Body of pancreas (tissue), 4 donors: ENCODE results near the gene HECTD3.
"Not testable (repeated sequence)": the region's sequence is repeated elsewhere in the genome, so short reads cannot be mapped to it uniquely, and the experiment has no call there.

ENCODE experiments used
- POLR2A ChIP-seq, 3 donors: fragments of 450-650 bp; IDR thresholded peaks; one replicate each; pipeline ENCODE4 v1.6.1; 2016; ENCODE audit warnings: antibody characterized with exemption in 3 of 3, mild to moderate bottlenecking in 2 of 3
- TF ChIP-seq, protein P1 (sequence below), 7 experiments: fragments of 450-650 bp in 4 of 7; fragments of 200-600 bp in 3 of 7; sonication (generic) in 3 of 7; IDR thresholded peaks; one replicate each; pipeline ENCODE4 v1.5.1; 2016 to 2019; ENCODE audit warnings: antibody characterized with exemption in 7 of 7

DNA sequence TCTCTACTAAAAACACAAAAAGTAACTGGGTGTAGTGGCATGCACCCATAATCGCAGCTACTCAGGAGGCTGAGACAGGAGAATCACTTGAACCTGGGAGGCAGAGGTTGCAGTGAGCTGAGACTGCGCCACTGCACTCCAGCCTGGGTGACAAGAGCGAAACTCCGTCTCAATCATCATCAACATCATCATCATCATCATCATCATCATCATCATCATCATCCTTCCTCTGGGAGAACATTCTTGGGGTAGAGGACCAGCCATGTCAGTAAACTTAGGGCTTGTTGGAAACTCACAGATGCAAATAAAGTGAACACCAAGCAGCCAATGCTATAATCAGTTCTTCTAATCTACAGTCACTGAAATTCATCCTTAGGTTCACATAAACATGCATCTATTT lies 49.1 kb downstream of the HECTD3 start:
- not testable (repeated sequence) for TF ChIP-seq POLR2A (IDR thresholded peaks at IDR 0.05)
- TF ChIP-seq, protein P1, sequence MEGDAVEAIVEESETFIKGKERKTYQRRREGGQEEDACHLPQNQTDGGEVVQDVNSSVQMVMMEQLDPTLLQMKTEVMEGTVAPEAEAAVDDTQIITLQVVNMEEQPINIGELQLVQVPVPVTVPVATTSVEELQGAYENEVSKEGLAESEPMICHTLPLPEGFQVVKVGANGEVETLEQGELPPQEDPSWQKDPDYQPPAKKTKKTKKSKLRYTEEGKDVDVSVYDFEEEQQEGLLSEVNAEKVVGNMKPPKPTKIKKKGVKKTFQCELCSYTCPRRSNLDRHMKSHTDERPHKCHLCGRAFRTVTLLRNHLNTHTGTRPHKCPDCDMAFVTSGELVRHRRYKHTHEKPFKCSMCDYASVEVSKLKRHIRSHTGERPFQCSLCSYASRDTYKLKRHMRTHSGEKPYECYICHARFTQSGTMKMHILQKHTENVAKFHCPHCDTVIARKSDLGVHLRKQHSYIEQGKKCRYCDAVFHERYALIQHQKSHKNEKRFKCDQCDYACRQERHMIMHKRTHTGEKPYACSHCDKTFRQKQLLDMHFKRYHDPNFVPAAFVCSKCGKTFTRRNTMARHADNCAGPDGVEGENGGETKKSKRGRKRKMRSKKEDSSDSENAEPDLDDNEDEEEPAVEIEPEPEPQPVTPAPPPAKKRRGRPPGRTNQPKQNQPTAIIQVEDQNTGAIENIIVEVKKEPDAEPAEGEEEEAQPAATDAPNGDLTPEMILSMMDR (IDR thresholded peaks at IDR 0.05), result not testable (repeated sequence)
